Measurements from ENCODE around the gene SPTBN1.

GRCh38 chr2:54565551-54565950 lies 109.4 kb downstream of the SPTBN1 start:
- TF ChIP-seq, protein P1, sequence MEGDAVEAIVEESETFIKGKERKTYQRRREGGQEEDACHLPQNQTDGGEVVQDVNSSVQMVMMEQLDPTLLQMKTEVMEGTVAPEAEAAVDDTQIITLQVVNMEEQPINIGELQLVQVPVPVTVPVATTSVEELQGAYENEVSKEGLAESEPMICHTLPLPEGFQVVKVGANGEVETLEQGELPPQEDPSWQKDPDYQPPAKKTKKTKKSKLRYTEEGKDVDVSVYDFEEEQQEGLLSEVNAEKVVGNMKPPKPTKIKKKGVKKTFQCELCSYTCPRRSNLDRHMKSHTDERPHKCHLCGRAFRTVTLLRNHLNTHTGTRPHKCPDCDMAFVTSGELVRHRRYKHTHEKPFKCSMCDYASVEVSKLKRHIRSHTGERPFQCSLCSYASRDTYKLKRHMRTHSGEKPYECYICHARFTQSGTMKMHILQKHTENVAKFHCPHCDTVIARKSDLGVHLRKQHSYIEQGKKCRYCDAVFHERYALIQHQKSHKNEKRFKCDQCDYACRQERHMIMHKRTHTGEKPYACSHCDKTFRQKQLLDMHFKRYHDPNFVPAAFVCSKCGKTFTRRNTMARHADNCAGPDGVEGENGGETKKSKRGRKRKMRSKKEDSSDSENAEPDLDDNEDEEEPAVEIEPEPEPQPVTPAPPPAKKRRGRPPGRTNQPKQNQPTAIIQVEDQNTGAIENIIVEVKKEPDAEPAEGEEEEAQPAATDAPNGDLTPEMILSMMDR (CRISPR knock-in tag; IDR thresholded peaks at IDR 0.05), result no peak
- no peak for TF ChIP-seq ZNF768 (CRISPR knock-in tag; IDR thresholded peaks at IDR 0.05)
- no peak for TF ChIP-seq TOPORS (CRISPR knock-in tag; IDR thresholded peaks at IDR 0.05)
- no peak for TF ChIP-seq HOXA3 (CRISPR knock-in tag; IDR thresholded peaks at IDR 0.05)
- no peak for TF ChIP-seq PHB2 (IDR thresholded peaks at IDR 0.05; ENCODE audit: partially characterized antibody)
- TF ChIP-seq ZNF124 (CRISPR knock-in tag; IDR thresholded peaks at IDR 0.05), result no peak
- TF ChIP-seq HMGXB4 (CRISPR knock-in tag; IDR thresholded peaks at IDR 0.05; ENCODE audit: borderline replicate concordance in 1 of 2, low read depth in 1 of 2), result no peak
- no peak for TF ChIP-seq FOXK2 (IDR thresholded peaks at IDR 0.05)
- no peak for TF ChIP-seq FOXA3 (CRISPR knock-in tag; IDR thresholded peaks at IDR 0.05)
- TF ChIP-seq POLR2A (IDR thresholded peaks at IDR 0.05; ENCODE audit: insufficient read depth in 1 of 2, low read depth in 2 of 2, low read length in 2 of 2), result no peak
- TF ChIP-seq ZNF260 (CRISPR knock-in tag; IDR thresholded peaks at IDR 0.05; ENCODE audit: borderline replicate concordance, low read depth), result no peak
